ENCODE data around the gene POLE2.

- no peak for TF ChIP-seq CTCF (IDR thresholded peaks at IDR 0.05 in 4 of 5, conservative IDR thresholded peaks at IDR 0.05 in 1 of 5)
- no peak for TF ChIP-seq POLR2A (IDR thresholded peaks at IDR 0.05)
Measured at GRCh38 chr14:49691031-49691430, 3.0 kb upstream of the POLE2 start.
